Measurements from ENCODE around the gene FCER2. TPM values are rescaled to one million over a fixed set of nuclear protein-coding genes. Genes with fewer than 3 reads are reported as not detected.
A peak's percentile ranks its signal among the peaks of the same experiment; 100 is the strongest.

FCER2 gene
- total and polyA plus RNA-seq, 2 of the 13 experiments (the other 11 are each of a cell fraction or from before 2014, with no cell fraction given), result not detected

GRCh38 chr19:7680606-7681339 lies 21.2 kb downstream of the FCER2 start, which contains the start of gene TRAPPC5 (continued):
- TF ChIP-seq SNRNP70 (IDR thresholded peaks at IDR 0.05; ENCODE audit: low read depth, low read length) (no peak), ZBTB44 (CRISPR knock-in tag; IDR thresholded peaks at IDR 0.05) (no peak), MBD4 (IDR thresholded peaks at IDR 0.05; ENCODE audit: borderline replicate concordance, low read length) (no peak), ZNF282 (IDR thresholded peaks at IDR 0.05; ENCODE audit: partially characterized antibody) (no peak), ZNF747 (CRISPR knock-in tag; IDR thresholded peaks at IDR 0.05; ENCODE audit: borderline replicate concordance) (peak; percentile 69; the same call in 1 of the 2 replicates), ZNF382 (CRISPR knock-in tag; IDR thresholded peaks at IDR 0.05; ENCODE audit: borderline replicate concordance) (no peak), TARDBP (CRISPR knock-in tag; IDR thresholded peaks at IDR 0.05) (no peak), ZNF275 (CRISPR knock-in tag; IDR thresholded peaks at IDR 0.05; ENCODE audit: borderline replicate concordance) (no peak), ZNF768 (CRISPR knock-in tag; IDR thresholded peaks at IDR 0.05) (no peak), ZNF430 (CRISPR knock-in tag; IDR thresholded peaks at IDR 0.05) (no peak), ZNF546 (CRISPR knock-in tag; conservative IDR thresholded peaks at IDR 0.05) (0 out of 2 replicates have a peak, but pooled peaks have one; percentile 44), ZNF564 (CRISPR knock-in tag; IDR thresholded peaks at IDR 0.05) (no peak), RBM22 (optimal IDR thresholded peaks at IDR 0.05; ENCODE audit: low read length) (no peak), ELK4 (CRISPR knock-in tag; IDR thresholded peaks at IDR 0.05; ENCODE audit: borderline replicate concordance) (no peak), ISL2 (CRISPR knock-in tag; IDR thresholded peaks at IDR 0.05) (0 out of 2 replicates have a peak, but pooled peaks have one; percentile 44), ZNF30 (CRISPR knock-in tag; IDR thresholded peaks at IDR 0.05) (no peak), ZNF326 (CRISPR knock-in tag; IDR thresholded peaks at IDR 0.05; ENCODE audit: borderline replicate concordance) (no peak), ZNF598 (CRISPR knock-in tag; IDR thresholded peaks at IDR 0.05; ENCODE audit: borderline replicate concordance) (no peak), ZNF761 (CRISPR knock-in tag; conservative IDR thresholded peaks at IDR 0.05) (no peak), ARID5B (CRISPR knock-in tag; IDR thresholded peaks at IDR 0.05) (peak; percentile 33; the same call in 1 of the 2 replicates)
- TF ChIP-seq, protein P1, sequence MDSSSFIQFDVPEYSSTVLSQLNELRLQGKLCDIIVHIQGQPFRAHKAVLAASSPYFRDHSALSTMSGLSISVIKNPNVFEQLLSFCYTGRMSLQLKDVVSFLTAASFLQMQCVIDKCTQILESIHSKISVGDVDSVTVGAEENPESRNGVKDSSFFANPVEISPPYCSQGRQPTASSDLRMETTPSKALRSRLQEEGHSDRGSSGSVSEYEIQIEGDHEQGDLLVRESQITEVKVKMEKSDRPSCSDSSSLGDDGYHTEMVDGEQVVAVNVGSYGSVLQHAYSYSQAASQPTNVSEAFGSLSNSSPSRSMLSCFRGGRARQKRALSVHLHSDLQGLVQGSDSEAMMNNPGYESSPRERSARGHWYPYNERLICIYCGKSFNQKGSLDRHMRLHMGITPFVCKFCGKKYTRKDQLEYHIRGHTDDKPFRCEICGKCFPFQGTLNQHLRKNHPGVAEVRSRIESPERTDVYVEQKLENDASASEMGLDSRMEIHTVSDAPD (CRISPR knock-in tag; IDR thresholded peaks at IDR 0.05), result no peak
